ENCODE measurements around the gene ORM1.
"Not testable (repeated sequence)": the region's sequence is repeated elsewhere in the genome, so short reads cannot be mapped to it uniquely, and the experiment has no call there.

ORM1 gene

GRCh38 chr9:114322831-114323531, at the start of gene ORM1:
TSS of gene ORM1 (plus strand) at chr9:114323098. CDS start at chr9:114323134, 36 bp downstream.
- not testable (repeated sequence) for DNase-seq (ENCODE audit: low read depth in 2 of 2, low spot score in 1 of 2)

DNA sequence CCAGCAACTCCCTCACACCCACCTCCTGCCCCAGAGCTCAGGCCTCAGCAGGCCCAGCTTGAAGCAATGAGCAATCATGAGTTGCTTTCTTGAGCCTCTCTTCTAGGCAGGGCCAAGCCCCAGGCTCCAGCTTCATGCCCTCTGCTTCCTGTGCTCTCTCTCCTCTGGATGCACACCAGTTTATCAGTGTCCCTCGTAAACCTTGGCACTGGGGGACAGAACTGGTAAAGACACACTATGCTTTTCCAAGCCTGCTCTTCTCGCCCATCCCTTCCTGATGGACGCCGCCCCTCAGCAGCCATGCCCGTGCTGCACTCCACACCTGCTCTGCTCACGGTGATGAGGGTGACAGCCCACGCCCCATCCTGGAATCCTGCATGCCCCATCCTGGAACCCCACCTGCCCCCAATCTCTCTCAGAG, 49.4 kb upstream of the ORM1 start:
- DNase-seq (ENCODE audit: low read depth in 2 of 2, low spot score in 1 of 2): no peak

DNA sequence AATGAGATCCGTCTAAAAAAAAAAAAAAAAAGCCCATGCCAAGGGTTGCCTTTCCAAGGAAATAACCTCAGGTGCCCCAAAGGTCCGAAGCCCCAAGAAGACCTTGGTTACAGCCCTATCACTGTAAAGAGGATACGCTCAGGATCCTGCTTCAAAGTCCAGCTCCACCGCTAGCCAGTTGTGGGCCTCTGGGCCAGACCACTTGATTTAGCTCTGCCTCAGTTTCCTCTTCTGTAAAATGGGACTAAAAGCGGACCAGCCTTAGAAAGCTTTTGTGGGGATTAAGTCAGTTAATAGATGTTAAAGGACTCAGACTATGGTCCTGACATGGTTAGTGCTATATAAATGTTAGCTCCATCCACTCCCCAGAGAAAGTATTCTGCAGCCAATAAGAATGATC, 48.7 kb upstream of the ORM1 start:
- no peak for DNase-seq (ENCODE audit: low read depth in 2 of 2, low spot score in 1 of 2)

- DNase-seq (ENCODE audit: low read depth in 2 of 2, low spot score in 1 of 2): no peak
These were observed 47.5 kb upstream of the ORM1 start for GRCh38 chr9:114275246-114276004.

GRCh38 chr9:114276908-114277821, 45.7 kb upstream of the ORM1 start:
- DNase-seq (ENCODE audit: low read depth in 2 of 2, low spot score in 1 of 2): no peak

- DNase-seq (ENCODE audit: low read depth in 2 of 2, low spot score in 1 of 2): no peak
These were observed 44.5 kb upstream of the ORM1 start for GRCh38 chr9:114278356-114278755.

- no peak for DNase-seq (ENCODE audit: low read depth in 2 of 2, low spot score in 1 of 2)
These were observed 43.9 kb upstream of the ORM1 start for GRCh38 chr9:114278881-114279570.

GRCh38 chr9:114279693-114280092, 43.2 kb upstream of the ORM1 start:
- no peak for DNase-seq (ENCODE audit: low read depth in 2 of 2, low spot score in 1 of 2)

- no peak for DNase-seq (ENCODE audit: low read depth in 2 of 2, low spot score in 1 of 2)
These were observed 42.0 kb upstream of the ORM1 start for GRCh38 chr9:114280636-114281472.

DNA sequence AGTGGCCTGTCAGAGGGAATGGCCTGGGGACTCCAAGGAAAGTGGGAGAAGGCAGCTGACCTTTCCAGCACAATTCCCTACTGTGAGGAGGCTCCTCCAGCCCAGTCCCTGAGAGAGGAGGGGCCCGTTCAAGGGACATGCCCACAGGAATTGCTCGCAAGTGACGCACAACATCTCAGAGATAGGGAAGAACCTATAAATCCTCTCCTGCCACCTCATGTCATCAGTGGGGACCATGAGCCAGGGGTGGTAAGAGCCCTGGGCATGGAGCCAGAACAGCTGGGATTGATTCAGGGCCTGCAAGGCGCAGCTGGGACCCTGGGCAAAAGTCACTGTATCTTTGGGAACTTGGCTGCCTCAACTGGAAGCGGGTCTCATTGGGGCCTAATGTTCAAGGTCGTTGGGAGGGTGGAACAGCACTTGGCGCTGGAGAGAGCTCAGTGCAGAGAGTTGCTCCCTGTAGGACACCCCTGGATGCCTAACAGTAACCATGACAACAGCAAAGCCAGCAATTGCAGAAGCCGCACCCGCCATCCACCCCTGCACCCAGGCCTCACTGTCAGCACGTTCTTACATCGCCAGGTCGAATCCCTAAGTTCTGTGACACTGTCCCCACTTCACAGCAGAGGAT, 41.3 kb upstream of the ORM1 start:
- DNase-seq (ENCODE audit: low read depth in 2 of 2, low spot score in 1 of 2): no peak

DNA sequence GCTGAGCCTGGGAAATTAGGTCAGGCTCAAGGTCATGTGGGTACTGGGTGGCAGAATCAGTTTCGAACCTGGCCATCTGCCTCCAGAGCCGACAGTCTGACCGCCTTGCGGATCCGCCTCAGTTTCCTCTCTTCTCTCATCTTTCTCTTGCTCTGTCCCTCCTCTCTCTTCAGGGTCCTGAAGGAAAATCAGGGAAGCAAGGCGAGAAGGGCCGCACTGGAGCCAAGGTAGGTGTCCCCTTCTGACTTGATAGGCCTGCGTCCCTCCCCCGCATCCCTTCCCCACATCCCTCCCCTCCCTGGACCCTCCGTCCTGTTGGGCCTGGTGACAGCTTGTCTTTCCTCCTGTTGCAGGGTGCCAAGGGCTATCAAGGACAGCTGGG, 40.8 kb upstream of the ORM1 start:
- DNase-seq (ENCODE audit: low read depth in 2 of 2, low spot score in 1 of 2): no peak

GRCh38 chr9:114282507-114282906, 40.4 kb upstream of the ORM1 start:
- DNase-seq (ENCODE audit: low read depth in 2 of 2, low spot score in 1 of 2): no peak

DNA sequence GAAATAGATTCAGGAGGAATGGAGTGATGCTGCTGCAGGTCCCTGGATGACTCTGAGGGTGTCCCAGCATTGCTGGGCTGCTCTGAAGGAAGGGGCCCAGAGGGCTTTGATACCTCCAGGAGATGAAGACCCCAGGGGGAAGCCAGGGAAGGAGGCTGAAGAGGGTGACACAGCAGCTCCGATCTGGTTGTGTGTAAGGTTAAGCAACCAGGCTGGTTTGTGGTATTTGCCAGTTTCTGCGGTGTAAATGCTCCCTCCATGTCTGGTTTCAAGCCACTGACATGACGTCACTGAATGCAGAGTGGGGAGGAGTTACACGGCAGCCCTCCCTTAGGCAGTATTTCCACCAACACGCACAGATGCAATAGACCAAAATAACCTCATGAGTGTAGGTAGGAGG, 40.0 kb upstream of the ORM1 start:
- no peak for DNase-seq (ENCODE audit: low read depth in 2 of 2, low spot score in 1 of 2)

DNA sequence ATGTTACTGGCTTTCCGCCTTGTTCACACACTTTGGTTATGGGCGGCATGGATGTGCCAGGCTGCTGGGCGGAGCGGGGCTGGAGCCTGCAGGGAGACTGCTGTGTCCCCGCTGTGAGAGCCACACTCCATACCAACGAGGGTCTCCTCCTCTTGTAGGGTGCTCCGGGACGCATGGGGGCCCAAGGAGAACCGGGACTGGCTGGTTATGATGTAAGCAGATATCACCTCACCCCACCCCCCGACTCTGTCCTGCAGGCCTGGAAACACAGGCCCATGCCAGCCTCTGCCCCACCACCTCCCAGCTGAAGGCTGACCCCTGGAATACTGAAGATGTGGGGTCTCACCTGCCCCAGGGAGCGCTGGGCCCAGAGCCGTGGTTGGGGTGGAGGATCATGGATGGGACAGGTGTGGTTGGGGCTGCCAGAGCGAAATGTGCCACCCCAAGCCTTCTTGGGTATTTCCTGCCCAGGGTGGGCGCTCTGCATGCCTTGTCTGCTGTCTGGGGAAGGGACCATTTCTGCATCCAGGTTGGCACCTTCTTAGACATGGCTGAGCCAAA, 39.3 kb upstream of the ORM1 start:
- DNase-seq (ENCODE audit: low read depth in 2 of 2, low spot score in 1 of 2): no peak

- DNase-seq (ENCODE audit: low read depth in 2 of 2, low spot score in 1 of 2): no peak
These were observed 38.4 kb upstream of the ORM1 start for GRCh38 chr9:114284316-114285060.

GRCh38 chr9:114285166-114285867, 37.6 kb upstream of the ORM1 start:
- no peak for DNase-seq (ENCODE audit: low read depth in 2 of 2, low spot score in 1 of 2)

DNA sequence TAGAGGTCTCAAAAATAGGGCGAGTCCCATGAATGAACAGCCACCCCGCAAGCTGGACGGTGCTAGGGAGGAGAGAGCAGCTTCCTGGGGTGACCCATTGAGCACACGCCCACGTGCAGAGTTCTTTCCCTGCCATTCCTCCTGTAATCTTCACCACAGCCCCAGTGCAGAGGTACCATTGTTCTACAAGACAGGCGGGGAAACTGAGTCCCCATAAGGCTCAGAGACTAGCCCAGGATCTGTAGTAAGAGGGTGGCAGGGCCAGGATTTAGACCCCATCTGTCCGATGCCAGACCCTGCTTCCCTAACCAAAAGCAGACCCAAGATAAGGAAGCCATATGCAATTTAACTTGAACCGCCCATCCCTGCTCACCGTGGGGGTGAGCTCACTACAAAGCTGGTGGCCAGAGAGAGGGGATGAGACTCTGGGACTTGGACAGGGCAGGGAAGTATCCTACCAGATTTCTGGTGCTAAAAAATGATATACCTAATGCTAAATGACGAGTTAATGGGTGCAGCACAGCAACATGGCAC, 36.7 kb upstream of the ORM1 start:
- DNase-seq (ENCODE audit: low read depth in 2 of 2, low spot score in 1 of 2): no peak
